Measurements from ENCODE around the gene CD7.

The CD7 gene

DNA sequence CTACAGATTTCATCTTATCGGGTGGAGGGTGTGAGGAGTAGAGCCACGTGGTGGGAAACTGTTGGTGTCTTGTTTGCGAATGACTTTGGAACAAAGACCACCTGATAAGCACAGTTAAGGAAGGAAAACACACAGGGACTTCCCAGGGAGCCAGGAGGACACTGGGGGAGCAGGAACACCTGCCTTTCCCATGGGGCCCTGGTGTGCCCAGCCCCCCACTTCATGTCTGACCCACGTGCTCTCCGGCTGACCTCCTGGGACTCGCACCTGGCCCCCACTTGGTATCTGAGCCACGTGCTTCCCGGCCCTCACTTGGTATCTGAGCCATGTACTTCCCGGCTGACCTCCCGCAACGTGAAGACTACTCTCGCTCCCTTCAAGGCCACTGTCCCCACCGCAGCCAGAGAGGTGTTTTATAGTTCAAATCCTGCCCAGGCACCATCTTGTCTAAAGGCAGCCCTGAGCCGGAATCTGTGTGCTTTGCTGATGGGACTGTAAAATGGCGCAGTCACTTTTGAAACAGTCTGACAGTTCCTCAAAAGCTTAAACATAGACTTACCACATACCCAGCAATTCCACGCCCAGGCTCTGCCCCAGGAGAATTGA lies 38.5 kb downstream of the CD7 start:
- no peak for DNase-seq (ENCODE audit: low spot score)

DNA sequence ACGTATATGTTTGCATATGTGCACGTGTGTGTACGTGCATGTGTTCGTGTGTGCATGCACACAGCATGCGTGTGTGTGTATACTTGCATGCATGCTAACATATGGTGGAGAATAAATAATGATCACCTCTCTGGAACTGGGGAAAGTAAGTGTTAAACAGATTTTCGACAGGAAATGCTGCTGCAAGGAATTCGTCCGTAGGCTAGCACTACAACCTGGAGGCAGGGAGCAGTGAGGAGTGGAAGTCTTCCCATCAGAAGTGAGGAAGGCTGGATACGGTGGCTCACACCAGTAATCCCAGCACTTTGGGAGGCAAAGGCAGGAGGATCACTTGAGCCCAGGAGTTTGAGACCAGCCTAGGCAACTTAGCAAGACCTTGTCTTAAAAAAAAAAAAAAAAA lies 39.1 kb downstream of the CD7 start:
- DNase-seq (ENCODE audit: low spot score), result no peak

DNA sequence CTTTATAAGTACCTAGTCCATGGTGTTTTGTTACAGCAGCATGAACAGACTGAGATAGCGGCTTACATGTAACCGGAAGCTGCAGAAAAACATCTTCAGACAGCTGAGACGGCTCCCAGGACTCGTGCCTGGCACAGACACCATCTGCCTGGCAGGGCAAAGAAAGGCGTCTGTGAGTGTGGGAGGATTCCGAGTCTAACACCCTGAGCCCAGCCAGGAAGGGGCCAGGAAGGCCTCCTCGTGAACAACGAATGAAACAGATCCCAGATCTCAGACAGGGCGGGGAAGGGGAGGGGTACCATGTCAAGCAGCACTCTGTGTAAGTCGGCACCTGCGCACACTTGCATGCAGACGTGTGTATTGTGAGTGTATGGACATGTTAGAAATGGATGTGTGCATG lies 39.6 kb downstream of the CD7 start:
- DNase-seq (ENCODE audit: low spot score), result no peak

- DNase-seq (ENCODE audit: low spot score), result no peak
Observed at GRCh38 chr17:82276938-82277337, 40.5 kb downstream of the CD7 start.

DNA sequence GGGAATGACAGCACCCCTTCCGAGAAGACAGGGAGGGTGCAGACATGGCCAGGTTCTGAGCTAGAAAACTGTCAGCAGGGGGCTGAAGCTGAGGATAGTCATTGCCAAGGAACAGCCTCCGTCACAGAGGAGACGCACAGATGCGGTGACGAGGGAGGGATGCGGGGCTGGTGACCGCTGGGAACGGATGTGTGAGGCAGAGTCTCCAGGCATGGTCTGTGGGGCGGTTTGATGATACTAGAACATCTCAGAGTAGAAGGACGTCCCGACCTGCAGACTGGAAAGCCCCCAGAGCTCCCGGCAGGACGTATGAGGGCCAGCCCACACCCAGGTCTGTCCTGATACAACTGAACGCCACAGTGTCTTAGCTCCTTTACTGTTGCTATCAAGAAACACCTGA lies 42.1 kb downstream of the CD7 start:
- DNase-seq (ENCODE audit: low spot score), result no peak

GRCh38 chr17:82274134-82275020 lies 43.0 kb downstream of the CD7 start:
- DNase-seq (ENCODE audit: low spot score), result no peak

DNA sequence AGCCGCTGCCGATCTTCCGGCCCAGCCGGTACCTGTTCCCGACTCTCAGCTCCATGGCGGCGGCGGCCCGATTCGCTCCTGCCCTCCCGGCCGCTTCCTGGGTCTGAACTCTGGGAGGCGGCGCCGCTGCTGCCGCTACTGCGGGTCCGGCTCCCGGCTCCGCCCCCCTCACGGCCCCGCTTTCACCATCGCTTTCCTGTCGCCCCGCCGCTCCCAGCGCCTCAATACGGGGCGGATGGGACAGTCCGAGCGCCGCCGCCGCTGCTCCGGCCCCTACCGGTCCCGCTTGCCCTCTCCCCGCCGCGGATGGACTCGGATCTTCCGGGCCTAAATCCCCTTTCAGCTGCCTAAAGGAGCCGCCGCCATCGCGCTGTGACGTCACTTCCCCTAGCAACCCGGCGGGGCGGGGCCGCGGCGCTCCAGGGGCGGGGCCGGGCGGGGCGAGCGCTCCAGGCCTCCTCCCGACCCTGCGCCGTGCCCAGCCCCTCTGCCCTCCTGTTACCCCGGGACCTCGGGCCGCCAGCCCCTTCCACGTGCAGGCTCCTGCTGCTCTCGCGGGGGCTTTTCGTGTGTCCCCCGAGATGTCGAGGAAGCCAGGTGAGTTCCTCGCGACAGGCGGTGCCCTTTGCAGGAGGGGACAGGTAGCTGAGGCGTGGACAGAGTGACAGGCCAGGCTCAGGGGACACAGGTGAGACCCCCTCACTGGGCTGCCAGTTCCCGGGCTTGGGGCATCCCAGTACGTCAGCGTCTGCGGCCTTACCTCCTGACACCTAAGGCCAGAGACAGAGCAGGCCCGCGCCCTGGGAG lies 43.9 kb downstream of the CD7 start, which contains the start of gene CSNK1D:
CSNK1D (minus strand) TSS at position 374 of the 807 bp plus-strand sequence; CDS start at position 55, 319 bp downstream.
- DNase-seq (ENCODE audit: low spot score), result peak; percentile 92

DNA sequence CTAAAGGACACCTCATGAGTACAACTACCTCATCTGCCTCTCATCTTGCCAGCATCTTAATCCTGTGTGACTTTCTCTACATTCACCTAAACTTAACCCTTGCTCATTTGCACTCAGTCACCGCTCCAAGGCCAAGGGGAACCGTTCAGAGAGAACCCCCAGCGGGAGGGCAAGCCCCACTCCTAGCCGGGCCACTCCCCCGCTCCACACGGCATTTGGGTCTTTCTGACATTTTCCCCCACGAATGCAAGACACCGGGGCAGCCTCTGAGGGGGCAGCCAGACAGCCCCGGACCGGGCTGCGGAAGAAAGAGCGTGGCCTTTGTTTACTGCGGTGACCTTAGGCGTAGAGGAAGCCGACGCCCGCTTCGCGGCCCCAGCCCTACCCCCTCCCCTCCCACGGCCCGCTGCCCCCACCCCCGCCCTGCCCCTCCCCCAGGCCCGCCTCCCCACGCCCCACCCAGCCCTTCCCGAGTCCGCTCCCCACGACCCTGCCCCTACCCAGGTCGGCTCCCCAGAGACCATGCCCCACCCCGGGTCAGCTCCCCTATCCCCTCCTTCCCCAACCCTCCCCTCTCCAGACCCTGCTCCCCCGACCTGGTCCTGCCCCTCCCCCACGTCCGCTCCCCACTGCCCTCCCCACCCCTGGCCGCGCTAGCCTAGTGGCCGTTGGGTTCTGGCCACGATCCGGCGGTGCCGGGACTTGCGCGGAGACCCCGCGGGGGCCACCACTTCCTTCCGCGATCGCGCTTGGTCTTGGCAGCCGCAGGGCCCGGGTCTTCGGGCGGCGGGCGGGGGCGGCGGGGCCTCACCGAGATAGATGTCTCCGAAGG lies 44.7 kb downstream of the CD7 start:
- peak; percentile 65 for DNase-seq (ENCODE audit: low spot score)

DNA sequence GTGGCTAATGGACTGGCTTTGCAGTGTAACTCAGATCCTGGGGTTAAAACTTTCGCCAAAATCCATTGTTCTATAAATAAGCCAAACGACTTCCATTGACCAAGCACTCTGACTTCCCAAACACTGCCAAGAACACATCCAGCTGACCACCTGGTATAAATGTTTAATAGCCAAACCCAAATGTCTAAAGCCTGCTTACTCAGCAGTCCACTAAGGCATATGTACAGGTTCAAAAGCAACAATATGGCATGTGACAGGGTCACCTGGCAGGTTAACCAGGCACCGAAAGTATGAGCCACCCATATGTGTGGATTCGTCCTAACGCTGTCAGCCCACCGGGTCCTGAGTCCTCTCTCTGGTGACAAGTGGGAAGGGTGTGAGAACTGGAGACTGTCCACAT lies 46.0 kb downstream of the CD7 start:
- DNase-seq (ENCODE audit: low spot score), result no peak

- DNase-seq (ENCODE audit: low spot score), result no peak
Observed at GRCh38 chr17:82270651-82271050, 46.8 kb downstream of the CD7 start.

- no peak for DNase-seq (ENCODE audit: low spot score)
Observed at GRCh38 chr17:82269882-82270500, 47.4 kb downstream of the CD7 start.

DNA sequence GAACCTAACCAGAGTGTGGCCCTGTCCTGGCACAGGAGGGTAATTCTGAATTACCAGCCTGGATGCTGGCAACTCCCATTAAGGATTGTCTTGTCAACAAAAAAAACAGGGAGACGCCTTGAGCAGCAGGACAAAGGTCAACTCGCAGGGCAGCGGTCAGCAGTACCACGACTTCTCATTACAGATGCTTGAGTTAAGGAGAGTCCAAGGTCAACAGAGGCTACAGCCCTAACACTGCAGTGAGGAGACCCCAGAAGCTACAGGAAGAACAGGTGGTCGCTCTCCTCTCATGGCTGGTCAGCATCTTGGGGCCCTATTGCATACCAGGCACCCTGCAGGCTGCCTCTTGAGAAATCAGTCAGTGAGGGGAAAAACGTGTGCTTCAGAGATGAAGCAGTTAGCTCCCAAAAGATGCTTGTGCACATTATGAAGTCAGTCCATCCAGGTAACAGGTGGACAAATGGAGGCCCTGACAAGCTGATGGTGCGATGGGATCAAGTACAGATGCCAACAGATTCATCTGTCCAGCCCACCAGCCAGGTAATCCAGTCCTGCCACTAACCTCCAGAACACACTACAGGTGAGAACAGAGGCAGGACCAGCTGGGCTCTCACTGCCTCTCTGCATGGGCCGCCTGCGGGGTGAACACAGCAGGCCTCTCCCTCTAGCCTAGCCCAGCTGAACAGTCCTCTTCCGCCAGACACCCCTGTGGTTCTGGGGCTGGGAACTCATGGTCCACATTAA lies 48.1 kb downstream of the CD7 start:
- no peak for DNase-seq (ENCODE audit: low spot score)

- peak; percentile 83 for DNase-seq (ENCODE audit: low spot score)
Observed at GRCh38 chr17:82267575-82268379, 49.6 kb downstream of the CD7 start.

- no peak for DNase-seq (ENCODE audit: low spot score)
Observed at GRCh38 chr17:82266142-82266541, 51.3 kb downstream of the CD7 start.

Measured in HuH-7 (cell line).